ENCODE data around the gene NKAIN2. TPM values are rescaled to one million over a fixed set of nuclear protein-coding genes. Genes with fewer than 3 reads are reported as not detected.

The NKAIN2 gene
- total RNA-seq, 1 experiment from 2014 or later = not detected

DNA sequence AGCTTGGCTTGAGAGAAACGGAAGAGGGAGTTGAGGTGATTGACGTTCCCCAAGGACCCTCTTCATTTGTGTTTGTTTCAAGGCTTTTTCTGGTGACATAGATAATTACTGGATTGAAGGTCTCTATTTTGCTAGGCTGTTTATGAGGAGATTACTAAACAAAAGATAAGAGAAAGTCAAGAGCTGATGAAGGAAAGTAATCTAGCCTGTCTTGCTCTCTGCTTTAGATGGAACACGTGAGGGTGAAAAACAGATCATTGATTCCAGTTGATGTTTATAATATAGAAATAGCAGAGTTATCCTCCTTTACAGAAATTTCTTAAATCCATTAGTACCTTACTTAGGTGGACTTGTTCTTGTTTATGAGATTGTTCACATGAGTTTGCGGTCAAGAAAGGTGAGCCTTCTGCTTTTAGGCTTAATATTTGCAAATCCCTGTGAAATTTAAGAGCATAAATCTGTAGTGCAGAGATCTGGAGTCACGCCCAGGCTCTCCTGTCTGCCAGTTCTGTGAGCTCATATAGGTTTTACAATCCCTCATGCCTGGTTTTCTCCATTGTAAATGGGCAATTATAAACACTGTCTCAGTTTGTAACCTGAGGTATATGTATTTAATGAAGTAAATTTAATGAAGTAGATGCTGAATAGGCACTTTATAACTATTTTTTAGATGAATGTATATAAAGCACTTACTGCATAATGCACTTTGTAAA is 272.8 kb downstream of the NKAIN2 start (continued):
- no peak for TF ChIP-seq POLR2AphosphoS5 (IDR thresholded peaks at IDR 0.05; ENCODE audit: low read depth, low read length)
- TF ChIP-seq TCF7L2 (IDR thresholded peaks at IDR 0.05; ENCODE audit: borderline replicate concordance, extremely low read depth, insufficient read depth, insufficient read length) = no peak
- TF ChIP-seq ZNF274 (IDR thresholded peaks at IDR 0.05; ENCODE audit: low read depth, low read length) = no peak

GRCh38 chr6:124078169-124078568 is 274.5 kb downstream of the NKAIN2 start:
- 0 out of 2 replicates have a peak, but pooled peaks cover 12% of the 10 kb centered on the region for H3K27me3 ChIP-seq (ENCODE audit: insufficient read depth, low read length)
- ChIA-PET RAD21 (ENCODE audit: low non-redundant PET in 1 of 2, low total read pairs in 2 of 2, uncharacterized antibody in 2 of 2, unreplicated experiment in 2 of 2) (no interaction called here), CTCF (no interaction called here), POLR2A (no interaction called here)
- no peaks in the 10 kb centered on the region for H3K79me2 ChIP-seq (ENCODE audit: insufficient read depth, low read length)
- H3K4me3 ChIP-seq (replicated peaks in 1 of 2; ENCODE audit: low read depth in 1 of 2, low read length in 2 of 2) = no peak overlapping the region
- H2AFZ ChIP-seq (ENCODE audit: low read depth, low read length, poor library complexity, severe bottlenecking) = no peak overlapping the region
- no peaks in the 10 kb centered on the region for H3K4me1 ChIP-seq (ENCODE audit: control insufficient read depth in 1 of 2, insufficient read depth in 2 of 2, low read length in 2 of 2)
- H3K27ac ChIP-seq (ENCODE audit: low read depth, low read length) = no peak overlapping the region
- no peaks in the 10 kb centered on the region for H3K9me2 ChIP-seq (ENCODE audit: insufficient read depth)
- H3K9me3 ChIP-seq (ENCODE audit: control insufficient read depth in 1 of 2, insufficient read depth in 1 of 2, low read depth in 1 of 2, low read length in 2 of 2) = no peaks in the 10 kb centered on the region
- H3K36me3 ChIP-seq (ENCODE audit: control insufficient read depth in 1 of 2, insufficient read depth in 2 of 2, low read length in 2 of 2) = no peaks in the 10 kb centered on the region
- BruUV-seq (replicated peaks) = no TSS peak
- 0 out of 2 replicates have a peak, but pooled peaks cover 4% of the 10 kb centered on the region for H4K20me1 ChIP-seq (ENCODE audit: insufficient read depth)
- intact Hi-C loops (cut with micrococcal nuclease) = no loop called here
- no peak overlapping the region for H3K4me2 ChIP-seq (ENCODE audit: low read length)
- TF ChIP-seq FOSL1 (IDR thresholded peaks at IDR 0.05; ENCODE audit: low read depth) (no peak), ZBTB33 (IDR thresholded peaks at IDR 0.05; ENCODE audit: extremely low read depth, insufficient replicate concordance, low read length) (no peak), CEBPB (IDR thresholded peaks at IDR 0.05; ENCODE audit: low read depth) (no peak), YY1 (IDR thresholded peaks at IDR 0.05; ENCODE audit: extremely low read depth, insufficient replicate concordance, low read depth, low read length) (no peak), EGR1 (IDR thresholded peaks at IDR 0.05; ENCODE audit: low read depth) (no peak), POLR2A (IDR thresholded peaks at IDR 0.05; ENCODE audit: borderline replicate concordance, extremely low read depth, insufficient read depth, insufficient read length) (no peak), TCF7L2 (IDR thresholded peaks at IDR 0.05; ENCODE audit: borderline replicate concordance, extremely low read depth, insufficient read depth, insufficient read length) (no peak), SRF (IDR thresholded peaks at IDR 0.05; ENCODE audit: low read depth) (no peak), ATF3 (IDR thresholded peaks at IDR 0.05) (no peak), ZFX (IDR thresholded peaks at IDR 0.05) (no peak)
- TF ChIP-seq, protein P1, sequence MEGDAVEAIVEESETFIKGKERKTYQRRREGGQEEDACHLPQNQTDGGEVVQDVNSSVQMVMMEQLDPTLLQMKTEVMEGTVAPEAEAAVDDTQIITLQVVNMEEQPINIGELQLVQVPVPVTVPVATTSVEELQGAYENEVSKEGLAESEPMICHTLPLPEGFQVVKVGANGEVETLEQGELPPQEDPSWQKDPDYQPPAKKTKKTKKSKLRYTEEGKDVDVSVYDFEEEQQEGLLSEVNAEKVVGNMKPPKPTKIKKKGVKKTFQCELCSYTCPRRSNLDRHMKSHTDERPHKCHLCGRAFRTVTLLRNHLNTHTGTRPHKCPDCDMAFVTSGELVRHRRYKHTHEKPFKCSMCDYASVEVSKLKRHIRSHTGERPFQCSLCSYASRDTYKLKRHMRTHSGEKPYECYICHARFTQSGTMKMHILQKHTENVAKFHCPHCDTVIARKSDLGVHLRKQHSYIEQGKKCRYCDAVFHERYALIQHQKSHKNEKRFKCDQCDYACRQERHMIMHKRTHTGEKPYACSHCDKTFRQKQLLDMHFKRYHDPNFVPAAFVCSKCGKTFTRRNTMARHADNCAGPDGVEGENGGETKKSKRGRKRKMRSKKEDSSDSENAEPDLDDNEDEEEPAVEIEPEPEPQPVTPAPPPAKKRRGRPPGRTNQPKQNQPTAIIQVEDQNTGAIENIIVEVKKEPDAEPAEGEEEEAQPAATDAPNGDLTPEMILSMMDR (IDR thresholded peaks at IDR 0.05 in 2 of 3, conservative IDR thresholded peaks at IDR 0.05 in 1 of 3; ENCODE audit: borderline replicate concordance in 1 of 3, insufficient read depth in 1 of 3, low read depth in 2 of 3, low read length in 2 of 3) = no peak
- DNase-seq (ENCODE audit: low read depth, low spot score) (no peak), ATAC-seq (no peak)
- no peak overlapping the region for H3K9ac ChIP-seq (ENCODE audit: low read length)
